ENCODE measurements around the gene SUPT7L. TPM values are rescaled to one million over a fixed set of nuclear protein-coding genes. Genes with fewer than 3 reads are reported as not detected.

Gene SUPT7L
- total RNA-seq, 1 donor from 2014 or later: 42.6 TPM

Other genes starting within 250 kb of the SUPT7L start
- gene NRBP1, start 235.0 kb downstream of the SUPT7L start, total RNA-seq: 126 to 130 TPM (median 129 TPM) in 3 replicates
- 24.5 to 26.1 TPM (median 25.5 TPM) in 3 replicates for gene KRTCAP3, start 221.2 kb downstream of the SUPT7L start, total RNA-seq
- 60.6 to 68.0 TPM (median 63.0 TPM) in 3 replicates for gene IFT172, start 173.9 kb downstream of the SUPT7L start, total RNA-seq
- 8.1 to 8.4 TPM (median 8.4 TPM) in 3 replicates for gene FNDC4, start 168.4 kb downstream of the SUPT7L start, total RNA-seq
- gene GCKR, start 166.8 kb downstream of the SUPT7L start, total RNA-seq: not detected in 3 replicates
- gene ZNF512, start 80.6 kb downstream of the SUPT7L start, total RNA-seq: 65.6 to 75.1 TPM (median 72.8 TPM) in 3 replicates
- 4.6 to 5.2 TPM (median 4.9 TPM) in 3 replicates for gene CCDC121, start 34.6 kb downstream of the SUPT7L start, total RNA-seq
- gene GPN1, start 34.6 kb downstream of the SUPT7L start, total RNA-seq: 32.4 to 36.7 TPM (median 36.3 TPM) in 3 replicates
- 18.8 to 20.0 TPM (median 19.1 TPM) in 3 replicates for gene SLC4A1AP, start 275 bp upstream of the SUPT7L start, total RNA-seq
- 48.3 to 54.5 TPM (median 54.4 TPM) in 3 replicates for gene MRPL33, start 108.1 kb upstream of the SUPT7L start, total RNA-seq
- 0.80 to 1.4 TPM (median 1.0 TPM) in 3 replicates for gene RBKS, start 226.8 kb upstream of the SUPT7L start, total RNA-seq
- 36.3 to 45.6 TPM (median 43.5 TPM) in 3 replicates for gene BABAM2, start 227.1 kb upstream of the SUPT7L start, total RNA-seq